Uterus (tissue), 4 donors: ENCODE measurements around the gene ZDHHC7. TPM values are rescaled to one million over a fixed set of nuclear protein-coding genes. Genes with fewer than 3 reads are reported as not detected.

Experiments used
- DNase-seq, 2 donors: peaks; one replicate each; pipeline ENCODE4 v3.0.0-alpha.2; 2019 to 2020
- H3K27ac ChIP-seq, 2 donors: fragments of 200-600 bp; sonication (generic); 1 replicate in 1 of 2; 2 replicates in 1 of 2; pipeline ENCODE4 v1.5.1; 2016 to 2018
- H3K27me3 ChIP-seq, 2 donors: fragments of 200-600 bp; sonication (generic); one replicate each; pipeline ENCODE4 v1.5.1; 2018 to 2019; ENCODE audit warnings: control low read depth in 1 of 2
- H3K36me3 ChIP-seq, 2 donors: fragments of 200-600 bp; sonication (generic); one replicate each; pipeline ENCODE4 v1.5.1; 2019; ENCODE audit warnings: control low read depth in 1 of 2
- H3K4me1 ChIP-seq, 2 donors: fragments of 200-600 bp; sonication (generic); one replicate each; pipeline ENCODE4 v1.5.1; 2018 to 2019; ENCODE audit warnings: control low read depth in 1 of 2
- H3K4me3 ChIP-seq, 2 donors: fragments of 200-600 bp; sonication (generic); 1 replicate in 1 of 2; 2 replicates in 1 of 2; pipeline ENCODE4 v1.5.1; 2018 to 2019; ENCODE audit warnings: mild to moderate bottlenecking in 1 of 2
- H3K9me3 ChIP-seq, 2 donors: fragments of 200-600 bp; sonication (generic); one replicate each; pipeline ENCODE4 v1.5.1; 2019; ENCODE audit warnings: control low read depth in 1 of 2
- CTCF ChIP-seq, 4 experiments: fragments of 200-600 bp in 2 of 4; fragments of 450-650 bp in 2 of 4; sonication (generic) in 2 of 4; IDR thresholded peaks; one replicate each; pipeline ENCODE4 v1.5.1; 2016 to 2019; ENCODE audit warnings: antibody characterized with exemption in 4 of 4, mild to moderate bottlenecking in 2 of 4, moderate library complexity in 1 of 4
- POLR2A ChIP-seq, 2 donors: fragments of 450-650 bp; IDR thresholded peaks; one replicate each; pipeline ENCODE4 v1.6.1; 2016; ENCODE audit warnings: antibody characterized with exemption in 2 of 2, mild to moderate bottlenecking in 1 of 2, moderate library complexity in 1 of 2
- intact Hi-C: fragments of 100-400 bp; cut with DNase I; formaldehyde crosslinking; loops from one replicate; pipeline ENCODE4 v1.15.1; 2023; ENCODE audit warnings: low total_unique reads
- total RNA-seq, 4 donors: library from RNA; depleted of rRNA in 3 of 4; stranded (reverse); fragments of >200 nt in 3 of 4; gene quantifications; one replicate each; pipeline versions ENCODE4 v1.1.0 to v1.2.4, GENCODE V29; 2014 to 2023
- donor health status: DM: yes; HTN: yes; CAD: no.

ZDHHC7 gene
- total RNA-seq, 4 donors from 2014 or later = 16.5 to 50.2 (median 39.1) TPM

GRCh38 chr16:85011846-85012284 lies 530 bp upstream of the ZDHHC7 start:
- H3K27ac ChIP-seq = peak overlapping the region; percentile 98 to 100
- H3K4me3 ChIP-seq = peak overlapping the region; percentile 79 to 95
- no peaks in the 10 kb centered on the region for H3K36me3 ChIP-seq
- intact Hi-C loops = no loop called here
- no peak for DNase-seq
- no peaks in the 10 kb centered on the region for H3K9me3 ChIP-seq
- H3K4me1 ChIP-seq = peaks cover 0 to 9% of the 10 kb centered on the region in 2 donors
- TF ChIP-seq CTCF (IDR thresholded peaks at IDR 0.05) (no peak), POLR2A (IDR thresholded peaks at IDR 0.05) (no peak)
- no peaks in the 10 kb centered on the region for H3K27me3 ChIP-seq

- intact Hi-C loops = no loop called here
- Histone ChIP-seq H3K4me1 (peaks cover 9 to 20% of the 10 kb centered on the region in 2 donors), H3K4me3 (peak overlapping the region; percentile 79 to 95), H3K27me3 (no peaks in the 10 kb centered on the region), H3K36me3 (no peaks in the 10 kb centered on the region), H3K9me3 (no peaks in the 10 kb centered on the region), H3K27ac (peak overlapping the region; percentile 98 to 100)
- no peak for TF ChIP-seq CTCF (IDR thresholded peaks at IDR 0.05)
- no peak for DNase-seq
Measured at GRCh38 chr16:85010446-85010930, 847 bp downstream of the ZDHHC7 start.

- intact Hi-C loops = no loop called here
- no peak for TF ChIP-seq POLR2A (IDR thresholded peaks at IDR 0.05)
- TF ChIP-seq CTCF (IDR thresholded peaks at IDR 0.05) = no peak
- no peaks in the 10 kb centered on the region for H3K9me3 ChIP-seq
- DNase-seq = no peak
- H3K27me3 ChIP-seq = no peaks in the 10 kb centered on the region
- H3K27ac ChIP-seq = peak overlapping the region in 1 of 2 donors; percentile 98
- H3K4me3 ChIP-seq = no peak overlapping the region
- H3K4me1 ChIP-seq = peaks cover 9 to 32% of the 10 kb centered on the region in 2 donors
- H3K36me3 ChIP-seq = no peaks in the 10 kb centered on the region
Measured at GRCh38 chr16:85008271-85008670, 3.1 kb downstream of the ZDHHC7 start.

GRCh38 chr16:85007496-85008214 lies 3.7 kb downstream of the ZDHHC7 start:
- no peak overlapping the region for H3K4me3 ChIP-seq
- intact Hi-C loops = no loop called here
- peaks cover 9 to 38% of the 10 kb centered on the region in 2 donors for H3K4me1 ChIP-seq
- H3K27me3 ChIP-seq = no peaks in the 10 kb centered on the region
- H3K36me3 ChIP-seq = no peaks in the 10 kb centered on the region
- no peaks in the 10 kb centered on the region for H3K9me3 ChIP-seq
- no peak for DNase-seq
- H3K27ac ChIP-seq = peak overlapping the region in 1 of 2 donors; percentile 98
- TF ChIP-seq POLR2A (IDR thresholded peaks at IDR 0.05) = no peak
- no peak for TF ChIP-seq CTCF (IDR thresholded peaks at IDR 0.05)

- no peak for DNase-seq
- Histone ChIP-seq H3K4me1 (peaks cover 9 to 39% of the 10 kb centered on the region in 2 donors), H3K27me3 (no peaks in the 10 kb centered on the region), H3K36me3 (no peaks in the 10 kb centered on the region), H3K4me3 (no peak overlapping the region), H3K27ac (peak overlapping the region; percentile 83 to 98), H3K9me3 (no peaks in the 10 kb centered on the region)
- intact Hi-C loops = no loop called here
- TF ChIP-seq CTCF (IDR thresholded peaks at IDR 0.05) = no peak
- TF ChIP-seq POLR2A (IDR thresholded peaks at IDR 0.05) = no peak
Measured at GRCh38 chr16:85006639-85007038, 4.7 kb downstream of the ZDHHC7 start.
